SIG-M5 (cell line): ENCODE data around the gene VAV2.

Experiments used
- DNase-seq: peaks from one replicate; lab custom pipeline; 2025; lab: John Stamatoyannopoulos, UW

Gene VAV2

DNA sequence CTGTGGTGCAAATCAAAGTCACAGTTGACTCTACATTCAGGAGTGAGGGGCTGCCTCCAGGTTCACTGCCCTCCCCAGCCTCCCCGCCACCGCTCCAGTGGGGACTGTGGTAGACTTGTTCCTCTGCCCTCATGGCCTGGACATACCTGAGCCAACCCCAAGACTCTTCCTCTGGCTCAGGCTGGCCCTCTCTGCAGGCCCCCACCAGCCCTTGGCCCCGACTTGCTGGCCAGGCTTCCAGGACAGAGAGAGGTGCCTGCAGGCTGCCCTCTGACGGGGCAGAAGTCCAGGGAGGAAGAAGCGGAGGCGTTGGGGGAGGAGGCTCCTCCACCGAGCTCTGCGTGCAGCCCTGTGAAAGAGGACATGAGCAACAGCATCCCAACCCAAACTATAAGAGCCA is 251.2 kb downstream of the VAV2 start:
- no peak for DNase-seq

DNA sequence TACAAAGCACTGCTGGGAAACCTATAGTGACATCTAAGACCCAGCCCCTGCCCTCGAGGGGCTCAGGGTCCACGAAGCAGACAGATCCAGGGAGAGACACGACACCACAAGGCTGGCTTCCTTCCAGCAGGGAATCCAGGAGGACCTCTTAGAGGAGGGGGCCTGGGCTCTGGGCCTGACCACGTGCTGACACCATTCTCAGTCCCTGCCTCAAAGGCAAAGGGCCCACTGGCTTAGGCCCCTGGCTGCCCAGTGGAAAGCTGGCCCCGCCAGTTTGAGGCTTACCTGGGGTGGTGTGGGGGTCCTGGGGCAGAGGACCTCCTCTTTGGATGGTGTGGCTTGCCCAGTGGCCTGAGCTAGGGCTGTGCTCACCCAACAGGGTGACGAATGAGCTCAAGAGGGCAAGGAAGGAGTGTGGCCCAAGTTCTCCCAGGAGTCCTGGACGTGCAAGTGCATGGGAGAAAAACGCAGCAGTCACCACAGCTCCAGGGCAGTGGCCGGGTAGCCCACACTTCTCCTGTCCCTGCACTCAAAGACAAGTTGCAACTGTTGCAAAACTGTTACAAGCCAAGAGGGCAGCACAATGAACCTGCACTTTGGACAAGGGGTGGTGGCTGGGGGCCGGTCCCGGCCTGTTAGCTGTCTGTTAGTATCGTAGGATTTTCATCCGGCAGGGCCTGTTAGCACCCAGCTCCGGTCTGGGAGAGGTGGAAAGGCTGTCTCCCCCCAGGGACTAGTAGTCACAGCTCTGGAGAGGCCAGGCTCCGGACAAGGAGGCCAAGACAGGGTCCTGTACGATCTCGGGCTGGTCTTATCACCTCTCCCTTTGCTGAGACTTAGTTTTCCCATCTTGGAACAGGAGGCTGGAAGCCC is 252.5 kb downstream of the VAV2 start:
- no peak for DNase-seq

DNA sequence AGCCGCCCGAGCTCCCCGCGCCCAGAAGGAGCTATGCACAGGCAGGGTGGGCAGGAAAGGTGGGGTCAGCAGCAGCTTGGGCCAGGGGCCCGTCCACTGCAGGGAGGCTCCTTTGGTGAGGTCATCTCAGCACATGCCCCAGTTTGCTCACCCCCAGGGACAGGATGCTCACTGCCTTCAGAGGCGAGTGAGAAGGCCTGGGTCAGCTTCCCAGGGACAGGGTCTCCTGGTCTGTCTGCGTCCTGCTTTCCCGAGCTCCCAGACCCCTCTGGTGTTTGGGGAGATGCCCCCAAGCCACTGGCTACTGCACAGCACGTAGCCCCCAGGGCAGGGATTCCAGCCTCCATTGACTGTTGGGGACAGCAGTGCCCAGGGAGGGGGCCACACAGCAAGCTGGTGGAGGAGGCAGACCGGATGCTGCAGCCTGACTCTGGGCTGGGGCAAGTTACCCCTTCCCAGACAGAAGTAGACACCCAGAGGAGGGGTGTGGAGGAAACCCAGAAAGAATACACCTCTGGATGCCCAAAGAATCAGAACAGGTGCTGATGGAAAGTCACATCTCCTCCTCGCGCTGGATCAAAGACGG is 253.4 kb downstream of the VAV2 start:
- DNase-seq, result no peak

DNA sequence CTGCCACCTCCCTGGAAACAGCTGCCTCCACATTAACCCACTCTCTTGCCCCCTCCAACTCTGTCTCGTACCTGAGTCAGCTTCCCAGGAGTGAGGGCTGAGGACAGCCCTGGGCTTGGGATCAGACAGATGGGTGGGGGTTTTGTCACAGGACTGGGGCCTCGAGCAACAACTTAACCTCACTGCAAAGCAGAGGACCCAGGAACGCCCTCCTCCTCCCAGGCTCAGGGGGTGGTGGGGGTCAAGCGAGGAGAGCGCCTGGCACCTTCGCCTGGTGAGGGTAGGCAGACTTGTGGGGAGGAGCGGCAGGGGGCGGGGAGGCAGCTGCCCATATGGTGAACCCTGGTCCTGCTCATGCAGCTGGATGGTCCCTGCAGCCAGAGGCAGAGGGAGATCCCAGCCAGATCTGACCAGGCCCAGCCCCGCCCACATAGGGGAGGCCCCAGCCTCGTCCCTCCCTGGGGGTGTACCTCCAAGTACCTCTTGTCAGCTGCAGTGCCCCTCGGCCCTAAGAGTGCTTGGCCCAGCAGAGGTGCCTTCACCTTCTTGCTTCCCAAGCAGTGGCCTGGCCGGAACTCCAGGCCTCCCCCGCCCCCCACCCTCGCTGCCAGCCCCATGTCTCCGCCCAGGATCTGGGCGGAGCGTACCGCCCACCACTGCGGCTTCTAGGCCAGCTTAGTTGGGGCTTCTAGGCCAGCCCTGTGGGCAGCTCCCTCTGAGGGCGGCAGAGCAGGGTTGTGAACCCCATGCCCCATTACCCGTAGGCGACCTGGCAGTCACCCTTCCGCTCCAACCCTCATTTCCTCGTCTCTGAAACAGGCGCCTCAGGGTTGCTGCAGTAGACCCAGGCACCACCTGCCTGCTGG is 254.1 kb downstream of the VAV2 start, which contains the start of gene SARDH:
SARDH (minus strand) TSS at position 579 of the 866 bp plus-strand sequence. CDS start 4,179 bp downstream, outside the sequence.
- DNase-seq, result no peak

DNA sequence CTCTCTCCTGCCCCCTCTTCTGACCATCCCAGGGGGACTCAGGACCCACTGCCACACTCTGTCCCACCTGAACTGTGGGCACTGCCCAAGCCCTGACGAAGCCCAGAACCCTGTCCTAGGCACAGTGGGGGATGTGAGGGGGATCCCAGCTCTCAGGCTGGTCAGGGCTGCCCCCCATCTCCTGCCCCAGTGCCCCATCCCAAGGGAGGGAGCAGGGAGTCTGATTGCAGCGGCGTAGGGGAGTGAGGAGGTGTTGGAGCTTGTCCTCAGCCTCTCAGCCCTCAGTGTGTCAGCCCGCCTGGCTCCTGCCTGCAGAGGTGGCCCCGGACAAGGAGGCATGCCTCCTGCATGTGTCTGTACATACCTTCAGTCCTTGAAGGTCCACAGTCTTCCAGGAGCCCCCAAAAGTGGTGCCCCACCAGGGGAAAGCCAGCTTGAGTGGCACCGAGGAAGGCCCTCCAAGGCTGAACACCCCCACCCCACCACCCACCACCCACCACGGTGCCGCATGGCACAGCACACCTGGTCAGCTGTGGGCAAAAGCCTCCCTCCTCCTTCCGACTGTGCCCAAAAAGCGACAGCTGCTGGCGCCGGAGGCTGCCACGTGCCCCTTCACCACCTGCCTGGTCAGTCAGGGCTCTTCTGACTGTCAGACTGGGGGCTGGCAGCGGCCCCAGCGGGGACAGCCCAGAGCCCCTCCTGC is 254.9 kb downstream of the VAV2 start:
- no peak for DNase-seq

DNA sequence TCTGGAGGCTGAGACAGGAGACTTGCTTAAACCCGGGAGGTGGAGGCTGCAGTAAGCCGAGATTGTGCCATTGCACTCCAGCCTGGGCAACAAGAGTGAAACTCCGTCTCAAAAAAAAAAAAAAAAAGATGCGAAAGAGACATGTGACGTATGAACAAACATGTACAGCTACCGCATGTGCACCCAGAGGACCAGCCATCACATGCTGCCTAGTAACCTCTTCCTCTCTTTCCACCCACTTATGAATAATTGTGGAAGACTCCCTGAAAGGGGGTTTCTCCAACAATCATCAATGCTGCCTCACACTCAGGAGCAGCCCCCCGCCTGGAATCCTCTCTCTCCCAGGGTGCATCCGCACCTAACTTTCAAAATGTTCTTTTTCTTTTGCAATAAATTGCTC is 256.2 kb downstream of the VAV2 start:
- no peak for DNase-seq

DNA sequence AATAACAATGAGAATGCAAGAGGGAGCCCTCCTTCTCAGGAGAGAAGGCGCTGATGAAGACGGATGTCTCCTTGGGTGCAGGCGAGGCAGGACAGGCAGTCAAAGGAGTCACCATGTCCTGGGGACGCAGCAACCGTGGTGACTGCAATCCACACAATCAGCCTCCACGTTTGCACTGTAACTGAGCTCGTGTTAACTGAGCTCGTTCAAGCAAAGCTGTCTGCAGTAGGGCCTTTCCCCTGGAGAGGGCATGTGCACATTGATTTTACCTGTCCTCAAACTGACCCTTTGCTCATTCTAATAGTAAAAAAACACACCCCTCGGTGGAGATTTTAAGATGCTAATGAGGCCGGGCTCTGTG is 256.7 kb downstream of the VAV2 start:
- no peak for DNase-seq

DNA sequence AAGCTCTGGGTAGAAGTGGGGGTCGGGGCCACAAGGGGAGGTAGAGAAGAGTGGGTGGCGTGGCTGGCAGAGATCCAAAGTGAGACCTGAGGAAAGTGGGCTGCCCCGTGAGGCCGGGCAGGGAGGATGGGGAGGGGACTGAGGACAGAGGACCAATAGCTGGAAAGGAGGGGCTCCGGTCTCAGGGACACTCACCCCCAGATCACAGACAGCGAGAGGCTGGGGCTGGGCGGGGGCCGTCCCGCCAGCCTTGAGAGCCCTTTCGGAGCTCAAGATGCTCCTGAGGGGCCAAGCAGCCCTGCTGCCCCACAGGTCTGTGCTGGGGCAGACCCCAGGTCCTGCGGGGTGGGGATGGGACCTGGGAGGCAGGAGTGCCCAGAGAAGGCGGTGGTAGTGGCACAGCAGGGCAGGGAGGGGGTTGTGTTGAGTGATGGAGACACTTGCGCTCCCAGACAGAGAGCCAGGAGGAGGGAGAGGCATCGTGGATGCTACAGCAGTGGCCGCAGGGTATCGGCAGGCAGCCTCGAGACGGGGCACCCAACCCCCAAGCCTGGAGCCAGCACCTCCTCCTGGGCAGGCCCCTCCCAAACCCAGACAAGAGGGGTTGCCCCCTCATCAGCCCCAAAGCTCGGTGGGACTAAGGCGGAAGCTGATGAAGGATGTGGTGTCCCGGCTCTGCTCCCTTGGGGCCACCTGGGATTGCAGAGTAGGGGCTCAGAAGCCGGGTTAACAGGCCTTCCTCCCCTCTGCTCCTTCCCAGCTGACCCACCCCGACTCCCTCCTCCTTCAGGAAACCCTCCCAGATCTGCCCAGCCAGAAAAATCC is 257.3 kb downstream of the VAV2 start:
- DNase-seq, result no peak

DNA sequence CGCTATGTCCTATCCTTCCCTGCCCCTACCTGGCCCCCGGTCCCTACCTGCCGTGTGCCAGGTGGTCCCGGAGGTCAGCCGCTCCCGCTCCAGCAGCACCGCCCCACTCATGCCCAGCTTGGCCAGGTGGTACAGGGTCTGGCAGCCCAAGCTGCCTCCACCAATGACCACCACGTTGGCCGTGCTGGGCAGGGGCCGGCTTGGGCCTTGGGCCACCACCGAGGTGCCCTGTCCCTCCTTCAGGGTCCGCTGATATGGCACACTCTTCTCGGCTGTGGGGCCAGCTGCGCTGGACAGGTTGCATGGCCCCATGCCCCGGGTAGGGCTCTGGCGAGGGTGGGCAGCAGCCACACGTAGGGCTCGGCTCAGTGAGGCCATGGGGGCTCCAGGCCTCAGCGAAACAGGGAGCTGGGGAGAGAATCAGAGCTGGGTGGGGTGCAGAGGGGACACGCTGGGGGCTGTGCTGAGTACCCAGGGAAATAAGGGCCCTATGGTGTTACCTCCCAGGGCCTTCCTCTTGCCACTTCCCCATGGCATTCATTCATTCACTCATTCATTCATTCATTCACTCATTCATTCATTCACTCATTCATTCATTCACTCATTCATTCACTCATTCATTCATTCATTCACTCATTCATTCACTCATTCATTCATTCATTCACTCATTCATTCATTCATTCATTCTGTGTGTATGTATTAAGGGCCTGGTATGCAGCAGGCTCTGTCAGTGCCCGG is 258.2 kb downstream of the VAV2 start:
- DNase-seq, result no peak

DNA sequence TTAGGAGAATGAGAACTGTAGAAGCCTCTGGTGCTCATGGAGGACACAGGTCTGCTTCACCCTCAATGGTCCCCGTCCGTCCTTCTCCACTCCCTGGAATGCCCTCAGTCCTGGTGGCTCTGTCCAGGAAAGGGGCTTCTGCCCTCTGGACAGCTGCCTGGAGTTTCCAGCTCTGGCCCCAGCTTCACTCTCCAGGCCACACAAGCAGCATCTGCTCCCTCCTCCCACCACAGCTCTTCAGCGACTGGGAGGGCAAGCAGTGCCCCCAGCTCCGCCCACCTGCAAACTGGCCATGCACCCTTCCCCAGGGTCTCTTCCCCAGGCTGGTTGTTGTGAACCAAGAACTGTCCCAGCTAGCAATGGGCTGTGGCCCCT is 258.7 kb downstream of the VAV2 start:
- no peak for DNase-seq

DNA sequence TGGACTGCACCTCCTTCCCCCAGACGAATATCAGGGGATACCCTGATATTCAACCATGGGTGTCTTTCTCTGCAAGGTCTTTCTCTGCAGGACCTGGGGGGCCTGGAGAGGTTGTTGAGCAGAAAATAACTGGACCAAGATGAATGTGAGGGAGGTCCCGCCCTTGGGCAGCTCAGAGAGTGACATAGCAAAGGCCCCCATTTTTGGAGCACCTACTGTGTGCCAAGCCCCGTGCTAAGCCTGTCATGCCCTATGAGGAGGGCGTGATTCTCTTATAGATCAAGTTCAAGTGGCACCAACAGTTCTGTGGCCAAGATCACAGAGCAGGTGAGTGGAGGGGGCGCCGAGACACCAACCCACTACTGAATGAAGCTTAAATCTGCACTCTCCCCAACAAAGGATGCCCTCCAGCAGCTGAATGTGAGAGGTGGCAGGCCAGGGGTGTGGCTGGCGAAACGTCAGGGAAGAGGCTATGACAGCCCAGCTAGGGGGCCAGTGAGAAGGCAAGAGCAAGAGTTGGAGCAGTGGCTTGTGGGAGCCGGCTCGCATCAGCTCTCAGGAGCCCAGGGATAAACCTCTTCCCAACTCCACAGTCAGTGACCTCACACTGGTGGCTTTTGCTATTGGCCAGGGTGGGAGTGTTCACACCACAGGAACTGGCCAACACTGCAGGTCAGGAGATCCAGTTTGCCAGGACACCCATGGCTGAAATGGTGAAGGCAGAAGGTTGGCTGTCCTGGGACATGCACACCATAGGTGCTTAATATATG is 259.3 kb downstream of the VAV2 start:
- no peak for DNase-seq

DNA sequence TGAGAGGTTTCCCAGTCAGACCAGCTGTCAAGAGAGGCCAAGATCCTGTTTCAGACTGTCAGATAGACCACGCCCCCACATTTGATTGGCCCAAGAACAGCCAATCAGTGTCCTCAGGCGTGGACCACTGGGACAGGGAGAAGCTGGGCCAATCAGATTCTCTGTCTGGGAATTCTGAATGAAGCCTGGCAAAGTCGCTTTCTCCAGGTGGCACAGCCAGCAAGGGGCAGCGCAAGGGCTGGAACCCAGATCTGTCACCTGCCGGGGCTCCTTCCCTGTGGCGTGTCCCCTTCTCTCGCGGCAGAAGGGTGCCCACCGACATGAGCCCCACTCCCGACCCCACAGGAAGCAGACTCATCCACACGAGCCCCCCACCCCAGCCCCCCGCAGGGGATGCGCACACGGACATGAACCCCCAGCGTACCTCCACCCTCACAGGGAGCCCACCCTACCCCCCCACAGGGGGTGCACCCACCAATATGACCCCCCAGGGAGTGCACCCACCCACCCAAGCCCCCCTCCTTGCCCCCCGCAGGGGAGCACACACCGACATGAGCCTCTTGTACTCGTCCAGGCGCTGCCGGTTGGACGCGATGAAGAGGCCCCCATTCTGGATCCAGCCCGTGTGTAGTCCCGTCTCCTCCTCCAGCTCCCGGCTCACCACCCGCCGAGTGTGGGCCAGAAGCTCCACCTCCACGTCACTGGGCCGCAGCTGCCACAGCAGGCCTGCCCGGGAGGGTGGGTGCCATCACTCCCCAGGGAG is 260.1 kb downstream of the VAV2 start:
- DNase-seq, result no peak

DNA sequence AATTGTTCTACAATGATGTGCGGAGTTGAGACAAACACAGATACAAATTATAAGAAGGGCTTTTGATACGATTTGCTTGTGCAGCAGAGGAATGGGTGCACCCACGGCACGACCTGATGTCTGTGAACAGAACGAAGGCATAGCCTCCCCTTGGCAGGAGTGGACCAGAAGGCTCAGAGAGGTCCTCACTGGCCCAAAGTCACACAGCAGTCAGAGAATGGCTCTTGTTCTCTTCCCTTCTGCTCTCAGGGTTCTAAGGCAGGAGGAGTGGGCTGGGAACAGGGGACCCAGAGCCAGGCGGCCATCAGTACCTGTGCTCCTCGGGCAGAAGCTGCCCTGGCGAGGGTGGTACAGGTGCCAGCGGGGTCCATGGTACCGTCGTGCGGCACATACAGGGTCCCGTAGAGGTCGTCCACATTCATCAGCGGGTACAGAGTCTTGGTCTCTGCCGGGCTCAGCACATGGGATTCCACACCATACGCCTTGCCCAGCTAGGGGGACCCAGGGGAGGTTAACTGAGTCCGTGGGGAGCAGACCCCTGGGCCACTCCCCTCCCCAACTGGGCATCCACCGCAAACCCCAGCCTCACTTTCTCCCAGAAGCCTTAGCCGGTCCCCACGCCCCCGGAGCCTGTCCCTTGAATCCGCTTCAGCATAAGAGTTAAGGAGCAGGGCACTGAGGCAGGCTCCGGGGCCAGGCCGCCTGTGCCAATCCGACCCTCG is 261.0 kb downstream of the VAV2 start:
- DNase-seq, result no peak

DNA sequence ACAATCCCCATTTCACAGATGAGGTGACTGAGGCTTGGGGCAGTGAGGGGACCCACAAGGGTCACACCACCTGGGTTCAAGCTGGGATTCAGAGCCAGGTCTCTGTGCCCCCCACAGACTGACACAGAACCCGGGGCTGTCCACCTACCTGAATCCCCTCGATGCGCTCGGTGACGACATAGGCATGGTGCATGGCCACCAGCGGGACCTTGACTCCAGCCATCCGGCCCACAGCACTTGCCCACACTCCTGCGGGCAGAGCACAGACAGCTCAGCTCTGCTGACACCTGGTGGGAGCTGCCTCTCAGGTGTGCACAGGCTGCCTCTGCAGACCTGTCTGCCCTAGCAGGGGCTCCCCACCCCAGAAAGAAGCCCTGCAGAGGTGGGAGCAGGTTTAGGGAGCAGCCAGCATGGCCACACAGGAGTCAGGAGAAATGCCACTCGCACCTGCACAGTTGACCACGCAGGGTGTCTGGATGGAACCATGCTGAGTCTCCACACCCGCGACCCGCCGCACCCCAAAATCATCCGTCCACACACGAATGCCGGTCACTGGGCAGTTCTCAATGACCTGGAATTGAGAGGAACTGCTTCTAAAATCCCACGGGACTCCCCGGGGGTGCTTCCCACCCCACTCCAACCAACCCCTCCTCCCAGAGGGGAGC is 262.4 kb downstream of the VAV2 start:
- no peak for DNase-seq

DNA sequence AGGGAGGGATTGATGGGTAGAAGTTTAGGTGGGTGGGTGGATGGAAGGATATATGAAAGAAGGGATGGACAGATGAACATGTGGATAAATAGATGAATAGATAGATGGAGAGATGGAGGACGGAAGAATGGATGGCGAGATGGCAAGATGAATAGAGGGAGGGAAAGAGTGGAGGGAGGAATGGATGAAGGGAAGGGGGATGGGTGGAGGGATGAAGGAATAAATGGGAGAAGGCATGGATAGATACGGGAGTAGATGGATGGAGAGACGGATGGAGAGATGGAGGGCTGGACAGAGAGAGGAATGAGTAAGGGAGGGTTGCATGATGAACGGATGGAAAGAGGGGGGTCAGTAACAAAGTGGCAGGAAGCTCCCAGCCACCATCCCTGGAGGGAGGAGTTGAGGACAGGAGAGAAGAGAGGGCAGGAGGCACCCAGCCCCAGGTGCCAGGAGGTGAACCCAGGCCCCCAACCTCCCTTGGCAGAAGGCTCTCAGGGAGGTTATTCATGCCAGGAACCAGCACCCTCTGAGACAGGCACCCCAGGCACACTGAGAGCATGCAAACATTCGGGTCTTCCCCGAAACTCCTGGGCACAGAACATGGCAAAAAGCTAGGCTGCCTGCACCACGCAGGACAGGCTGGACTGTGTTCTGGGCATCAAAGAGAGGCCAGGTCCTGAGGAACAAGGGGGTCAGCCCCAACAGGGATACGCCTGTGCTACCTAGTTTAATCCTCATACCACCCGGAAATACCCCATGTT is 263.1 kb downstream of the VAV2 start:
- no peak for DNase-seq

DNA sequence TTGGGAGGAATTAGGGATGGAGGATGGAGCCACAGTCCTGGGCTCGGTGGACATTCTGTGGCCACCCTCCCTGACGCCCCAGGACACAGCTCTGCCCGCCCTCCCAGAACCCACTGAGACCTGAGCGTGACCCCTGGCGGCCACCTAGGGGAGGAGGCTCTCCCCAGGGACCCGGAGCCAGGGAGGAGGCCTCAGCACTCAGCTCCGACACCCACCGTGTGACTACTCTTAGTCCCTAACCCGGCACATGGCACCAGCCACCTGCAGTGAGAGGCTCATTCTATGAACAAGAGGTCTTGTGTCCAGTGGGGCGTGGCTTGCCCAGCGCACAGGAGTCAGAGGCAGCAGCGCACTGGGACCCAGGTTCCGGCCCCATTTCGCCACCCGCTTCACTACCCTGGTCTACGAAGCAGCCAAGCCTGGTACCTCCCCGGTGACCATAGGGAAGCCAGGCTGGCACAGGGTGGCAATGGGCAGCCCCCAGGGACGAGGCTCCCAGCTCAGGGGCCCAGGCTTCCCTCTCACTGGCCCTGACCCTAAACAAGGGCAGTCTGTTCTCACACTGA is 264.2 kb downstream of the VAV2 start:
- no peak for DNase-seq
